GM13977 (cell line): ENCODE measurements around the gene LCP1.

Source experiments
- DNase-seq: peaks from one replicate; pipeline ENCODE4 v3.0.0; 2012; ENCODE audit warnings: low spot score
- in situ Hi-C: fragments of 300-500 bp; cut with MboI; formaldehyde crosslinking; loops from one replicate; pipeline ENCODE4 v1.12.0; 2022; ENCODE audit warnings: low sequenced_read_pairs, low pct_unique_long_range_greater_than_20kb, mixed read lengths, inconsistent platforms; ENCODE audit not compliant: unreplicated experiment
- TF ChIP-seq, protein P1 (sequence below): IDR thresholded peaks from 2 replicates; pipeline ENCODE4 v1.5.1; 2012; ENCODE audit warnings: mild to moderate bottlenecking, control low read depth; ENCODE audit not compliant: insufficient read depth; ENCODE audit errors: extremely low read depth, missing control alignments

The LCP1 gene

DNA sequence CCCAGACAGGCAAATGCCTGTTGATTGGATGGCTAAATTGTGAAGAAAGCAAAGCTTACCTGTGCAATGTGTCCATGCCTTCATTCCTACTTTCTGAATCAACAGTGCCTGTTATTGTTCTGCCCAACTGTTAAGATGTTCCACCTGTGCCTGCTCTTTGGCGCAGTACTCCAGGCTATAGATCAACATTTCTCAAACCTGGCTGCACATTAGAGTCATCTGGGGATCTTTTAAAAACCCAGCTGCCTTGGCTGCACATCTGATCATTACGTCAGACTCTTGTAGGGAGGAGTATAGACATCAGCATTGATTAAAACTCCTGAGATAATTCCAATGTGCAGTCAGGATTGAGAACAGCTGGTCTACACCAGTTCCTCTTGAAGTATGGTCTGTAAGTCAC is 60.9 kb downstream of the LCP1 start:
- no peak for DNase-seq
- in situ Hi-C loops: no loop called here
- TF ChIP-seq, protein P1, sequence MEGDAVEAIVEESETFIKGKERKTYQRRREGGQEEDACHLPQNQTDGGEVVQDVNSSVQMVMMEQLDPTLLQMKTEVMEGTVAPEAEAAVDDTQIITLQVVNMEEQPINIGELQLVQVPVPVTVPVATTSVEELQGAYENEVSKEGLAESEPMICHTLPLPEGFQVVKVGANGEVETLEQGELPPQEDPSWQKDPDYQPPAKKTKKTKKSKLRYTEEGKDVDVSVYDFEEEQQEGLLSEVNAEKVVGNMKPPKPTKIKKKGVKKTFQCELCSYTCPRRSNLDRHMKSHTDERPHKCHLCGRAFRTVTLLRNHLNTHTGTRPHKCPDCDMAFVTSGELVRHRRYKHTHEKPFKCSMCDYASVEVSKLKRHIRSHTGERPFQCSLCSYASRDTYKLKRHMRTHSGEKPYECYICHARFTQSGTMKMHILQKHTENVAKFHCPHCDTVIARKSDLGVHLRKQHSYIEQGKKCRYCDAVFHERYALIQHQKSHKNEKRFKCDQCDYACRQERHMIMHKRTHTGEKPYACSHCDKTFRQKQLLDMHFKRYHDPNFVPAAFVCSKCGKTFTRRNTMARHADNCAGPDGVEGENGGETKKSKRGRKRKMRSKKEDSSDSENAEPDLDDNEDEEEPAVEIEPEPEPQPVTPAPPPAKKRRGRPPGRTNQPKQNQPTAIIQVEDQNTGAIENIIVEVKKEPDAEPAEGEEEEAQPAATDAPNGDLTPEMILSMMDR: no peak

DNA sequence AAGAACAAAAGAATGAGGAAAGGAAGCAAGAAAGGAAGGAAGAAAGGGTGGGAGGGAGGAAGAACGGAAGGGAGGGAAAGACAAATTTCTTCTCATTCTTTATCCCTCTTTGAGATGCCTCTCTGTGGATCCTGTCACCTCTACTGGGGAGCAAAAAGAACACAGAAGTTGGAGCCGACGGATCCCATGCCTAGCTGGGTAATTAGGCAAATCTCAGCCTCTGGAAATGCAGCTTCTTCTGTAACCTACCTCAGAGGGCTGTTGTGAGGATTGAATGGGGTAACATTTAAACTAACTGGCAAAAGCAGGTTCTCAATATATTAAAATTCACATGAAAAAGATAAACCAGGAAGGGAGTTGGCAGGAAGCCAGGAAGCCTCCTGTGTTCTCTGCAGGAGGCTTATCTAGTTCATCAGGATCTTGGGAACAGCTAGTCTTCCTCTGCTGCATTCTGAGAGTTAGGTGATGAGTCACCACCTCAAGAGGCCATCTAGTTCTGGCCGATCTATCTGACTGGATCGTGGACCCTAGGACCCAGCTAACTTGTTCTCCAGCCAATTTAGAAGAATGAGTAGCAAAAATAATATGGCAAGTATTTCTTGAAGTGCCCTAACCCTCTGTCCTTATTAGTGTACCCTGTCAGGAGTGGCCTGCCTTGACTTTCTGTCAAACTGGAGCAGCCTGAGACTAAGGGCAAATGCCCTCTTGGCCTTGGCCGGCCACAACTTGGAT is 61.9 kb downstream of the LCP1 start:
- TF ChIP-seq, protein P1: no peak
- in situ Hi-C loops: no loop called here
- DNase-seq: no peak

DNA sequence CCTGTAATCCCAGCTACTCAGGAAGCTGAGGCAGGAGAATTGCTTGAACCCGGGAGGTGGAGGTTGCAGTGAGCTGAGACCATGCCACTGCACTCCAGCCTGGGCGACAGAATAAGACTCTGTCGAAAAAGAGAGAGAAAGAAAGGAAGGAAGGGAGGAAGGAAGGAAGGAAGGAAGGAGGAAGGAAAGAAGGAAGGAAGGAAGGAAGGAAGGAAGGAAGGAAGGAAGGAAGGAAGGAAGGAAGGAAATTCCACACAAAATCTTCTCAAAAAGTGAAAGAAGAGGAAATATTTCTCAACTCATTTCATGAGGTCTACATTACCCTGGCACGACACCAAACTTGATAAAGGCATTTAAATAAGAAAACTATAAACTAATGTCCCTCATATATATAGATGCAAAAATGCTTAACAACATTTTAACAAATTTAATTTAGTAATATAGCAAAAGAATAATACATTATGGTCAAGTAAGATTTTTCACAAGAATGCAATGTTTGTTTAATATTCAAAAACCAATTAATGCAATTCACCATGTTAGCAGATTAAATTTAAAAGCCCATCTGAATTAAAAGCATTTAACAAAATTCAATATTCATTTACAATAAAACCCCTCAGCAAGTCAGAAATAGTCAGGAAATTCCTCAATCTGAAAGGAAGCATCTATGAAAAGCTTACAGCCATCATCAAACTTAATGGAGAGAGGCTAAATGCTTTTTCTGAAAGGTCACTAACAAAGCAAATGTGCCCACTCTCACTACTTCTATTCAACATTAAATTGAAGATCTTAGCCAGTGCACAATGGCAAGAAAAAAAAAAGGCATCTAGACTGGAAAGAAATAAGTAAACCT is 65.1 kb downstream of the LCP1 start:
- TF ChIP-seq, protein P1: no peak
- in situ Hi-C loops: no loop called here
- DNase-seq: no peak

GRCh38 chr13:46114613-46115012 is 67.4 kb downstream of the LCP1 start:
- TF ChIP-seq, protein P1: no peak
- DNase-seq: no peak
- in situ Hi-C loops: no loop called here

DNA sequence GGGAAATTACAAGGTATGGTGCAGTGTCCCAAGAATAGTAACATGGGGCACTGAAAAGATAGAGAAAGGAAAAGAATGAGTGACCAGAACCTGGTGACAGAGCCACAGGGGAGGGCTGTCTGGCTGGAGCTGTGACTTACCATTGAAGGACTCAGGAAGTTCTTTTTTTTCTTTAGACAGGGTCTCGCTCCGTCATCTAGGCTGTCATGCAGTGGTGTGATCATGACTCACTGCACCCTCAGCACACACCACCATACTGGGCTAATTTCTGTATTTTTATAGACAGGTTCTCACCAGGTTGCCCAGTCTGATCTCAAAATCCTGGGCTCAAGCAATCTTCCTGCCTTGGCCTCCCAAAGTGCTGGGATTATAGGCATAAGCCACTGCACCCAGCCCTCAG is 68.4 kb downstream of the LCP1 start:
- in situ Hi-C loops: no loop called here
- no peak for DNase-seq
- TF ChIP-seq, protein P1: no peak

DNA sequence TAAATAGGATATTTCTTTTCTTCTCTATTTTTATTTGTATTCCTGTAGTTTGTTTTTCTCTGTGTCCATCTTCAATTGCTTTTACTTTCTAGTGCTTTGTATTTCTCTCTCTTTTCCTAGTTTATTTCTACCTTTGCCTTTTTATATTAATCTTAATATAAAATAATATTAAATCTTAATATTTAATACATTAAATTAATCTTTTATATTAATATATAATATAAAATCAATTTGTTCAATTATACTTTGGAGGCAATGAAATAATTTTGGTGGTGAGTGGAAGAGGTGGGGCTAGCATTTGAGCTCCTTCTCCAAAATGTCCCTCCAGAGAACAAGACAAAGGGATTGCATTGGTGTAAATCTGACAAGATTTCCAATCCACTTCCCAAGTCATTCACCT is 70.8 kb downstream of the LCP1 start:
- TF ChIP-seq, protein P1: no peak
- no peak for DNase-seq
- in situ Hi-C loops: no loop called here
